NCI-H460 (cell line): ENCODE measurements around the gene BRINP2. TPM values are rescaled to one million over a fixed set of nuclear protein-coding genes. Genes with fewer than 3 reads are reported as not detected.
"Not testable (repeated sequence)": the region's sequence is repeated elsewhere in the genome, so short reads cannot be mapped to it uniquely, and the experiment has no call there.

ENCODE experiments used
- DNase-seq: peaks from one replicate; pipeline ENCODE4 v3.0.0-alpha.2; 2016; ENCODE audit warnings: low read depth; ENCODE audit errors: extremely low read depth
- total RNA-seq: library from RNA; depleted of rRNA; stranded (reverse); fragments of >200 nt; shearing (Covaris generic); gene quantifications from 2 replicates; pipeline ENCODE4 v1.2.3, GENCODE V29; 2014; rRNA removed

BRINP2 gene
- total RNA-seq, 1 experiment from 2014 or later = 1.2 TPM

- no peak for DNase-seq
Measured at GRCh38 chr1:177309880-177310279, 139.1 kb downstream of the BRINP2 start.

GRCh38 chr1:177310326-177310725 lies 139.6 kb downstream of the BRINP2 start:
- DNase-seq = no peak

GRCh38 chr1:177311111-177311510 lies 140.4 kb downstream of the BRINP2 start:
- DNase-seq = no peak

- no peak for DNase-seq
Measured at GRCh38 chr1:177311586-177311985, 140.8 kb downstream of the BRINP2 start.

- DNase-seq = no peak
Measured at GRCh38 chr1:177315261-177315660, 144.5 kb downstream of the BRINP2 start.

GRCh38 chr1:177315761-177316160 lies 145.0 kb downstream of the BRINP2 start:
- DNase-seq = no peak

- DNase-seq = not testable (repeated sequence)
Measured at GRCh38 chr1:177321434-177321833, 150.7 kb downstream of the BRINP2 start.

GRCh38 chr1:177328251-177328650 lies 157.5 kb downstream of the BRINP2 start:
- no peak for DNase-seq

- DNase-seq = no peak
Measured at GRCh38 chr1:177329871-177330270, 159.1 kb downstream of the BRINP2 start.

Other genes with a start within 250 kb of the BRINP2 start
- 0.47 and 0.55 TPM in 2 replicates for gene ASTN1, start 6.2 kb upstream of the BRINP2 start, total RNA-seq